D721Med (cell line): ENCODE data around the gene SLC44A2.
"Not testable (repeated sequence)": the region's sequence is repeated elsewhere in the genome, so short reads cannot be mapped to it uniquely, and the experiment has no call there.

Experiments
- DNase-seq: peaks from one replicate; pipeline ENCODE4 v3.0.0; 2011; ENCODE audit warnings: low spot score; ENCODE audit not compliant: insufficient read length
- FAIRE-seq: peaks from 2 replicates; lab custom pipeline; 2011; peaks lifted over from hg19 to GRCh38; lab: Jason Lieb, UNC
- TF ChIP-seq, protein P1 (sequence below): IDR thresholded peaks from 2 replicates; pipeline ENCODE4 v1.5.1; 2012; ENCODE audit warnings: mild to moderate bottlenecking, control low read depth; ENCODE audit not compliant: insufficient read depth; ENCODE audit errors: missing control alignments

Gene SLC44A2

DNA sequence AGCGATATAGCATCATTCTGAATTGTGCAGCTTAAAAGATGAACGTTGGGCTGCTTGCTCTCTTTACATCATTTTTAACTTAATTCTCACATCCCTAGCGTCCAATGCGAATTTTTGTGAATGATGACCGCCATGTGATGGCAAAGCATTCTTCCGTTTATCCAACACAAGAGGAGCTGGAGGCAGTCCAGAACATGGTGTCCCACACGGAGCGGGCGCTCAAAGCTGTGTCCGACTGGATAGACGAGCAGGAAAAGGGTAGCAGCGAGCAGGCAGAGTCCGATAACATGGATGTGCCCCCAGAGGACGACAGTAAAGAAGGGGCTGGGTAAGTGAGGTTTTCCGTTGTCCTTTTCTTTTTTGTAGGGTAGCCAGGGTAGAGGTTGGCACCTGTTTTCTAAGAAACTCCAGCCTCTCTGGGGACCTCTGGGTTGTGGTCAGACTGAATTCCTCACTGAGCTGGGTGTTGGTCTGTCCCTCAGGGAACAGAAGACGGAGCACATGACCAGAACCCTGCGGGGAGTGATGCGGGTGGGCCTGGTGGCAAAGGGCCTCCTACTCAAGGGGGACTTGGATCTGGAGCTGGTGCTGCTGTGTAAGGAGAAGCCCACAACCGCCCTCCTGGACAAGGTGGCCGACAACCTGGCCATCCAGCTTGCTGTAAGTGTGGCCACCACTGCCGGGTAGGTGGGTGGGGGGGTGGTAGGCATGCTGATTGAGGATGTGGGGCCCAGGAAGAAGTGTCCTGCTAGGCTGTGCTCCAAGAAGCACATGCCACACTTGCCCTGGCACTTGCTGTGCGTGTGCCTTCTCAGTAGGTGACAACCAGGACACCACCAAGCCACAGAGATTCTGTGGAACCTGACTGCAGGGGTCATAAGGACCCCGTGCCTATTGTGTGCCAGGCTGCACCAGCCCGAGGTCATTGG lies 45.8 kb downstream of the SLC44A2 start:
- TF ChIP-seq, protein P1, sequence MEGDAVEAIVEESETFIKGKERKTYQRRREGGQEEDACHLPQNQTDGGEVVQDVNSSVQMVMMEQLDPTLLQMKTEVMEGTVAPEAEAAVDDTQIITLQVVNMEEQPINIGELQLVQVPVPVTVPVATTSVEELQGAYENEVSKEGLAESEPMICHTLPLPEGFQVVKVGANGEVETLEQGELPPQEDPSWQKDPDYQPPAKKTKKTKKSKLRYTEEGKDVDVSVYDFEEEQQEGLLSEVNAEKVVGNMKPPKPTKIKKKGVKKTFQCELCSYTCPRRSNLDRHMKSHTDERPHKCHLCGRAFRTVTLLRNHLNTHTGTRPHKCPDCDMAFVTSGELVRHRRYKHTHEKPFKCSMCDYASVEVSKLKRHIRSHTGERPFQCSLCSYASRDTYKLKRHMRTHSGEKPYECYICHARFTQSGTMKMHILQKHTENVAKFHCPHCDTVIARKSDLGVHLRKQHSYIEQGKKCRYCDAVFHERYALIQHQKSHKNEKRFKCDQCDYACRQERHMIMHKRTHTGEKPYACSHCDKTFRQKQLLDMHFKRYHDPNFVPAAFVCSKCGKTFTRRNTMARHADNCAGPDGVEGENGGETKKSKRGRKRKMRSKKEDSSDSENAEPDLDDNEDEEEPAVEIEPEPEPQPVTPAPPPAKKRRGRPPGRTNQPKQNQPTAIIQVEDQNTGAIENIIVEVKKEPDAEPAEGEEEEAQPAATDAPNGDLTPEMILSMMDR = no peak
- DNase-seq (no peak), FAIRE-seq (no peak)

DNA sequence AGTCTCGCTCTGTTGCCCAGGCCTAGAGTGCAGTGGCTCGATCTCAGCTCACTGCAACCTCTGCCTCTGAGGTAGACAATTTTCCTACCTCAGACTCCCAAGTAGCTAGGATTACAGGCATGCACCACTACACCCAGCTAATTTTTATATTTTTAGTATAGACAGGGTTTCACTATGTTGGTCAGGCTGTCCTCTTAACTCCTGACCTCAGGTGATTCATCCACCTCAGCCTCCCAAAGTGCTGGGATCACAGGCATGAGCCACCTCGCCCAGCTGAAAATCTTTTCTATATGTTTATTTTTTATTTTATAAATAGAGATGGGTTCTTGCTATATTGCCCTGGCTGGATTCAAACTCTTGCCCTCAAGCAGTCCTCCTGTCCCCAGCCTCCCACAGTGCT lies 46.6 kb downstream of the SLC44A2 start:
- FAIRE-seq, DNase-seq: not testable (repeated sequence)

DNA sequence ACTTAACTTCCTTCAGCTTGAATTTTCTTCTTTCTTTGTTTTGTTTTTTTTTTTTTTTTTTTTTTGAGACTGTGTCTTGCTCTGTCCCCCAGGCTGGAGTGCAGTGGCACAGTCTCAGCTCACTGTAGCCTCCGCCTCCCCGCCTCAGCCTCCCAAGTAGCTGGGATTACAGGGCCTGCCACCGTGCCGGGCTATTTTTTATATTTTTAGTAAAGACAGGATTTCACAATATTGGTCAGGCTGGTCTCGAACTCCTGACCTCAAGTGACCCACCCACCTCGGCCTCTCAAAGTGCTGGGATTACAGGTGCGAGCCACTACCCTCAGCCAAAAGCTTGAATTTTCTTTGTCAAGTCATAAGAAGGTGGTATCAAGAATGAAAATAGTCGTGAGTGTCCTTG lies 49.9 kb downstream of the SLC44A2 start:
- not testable (repeated sequence) for FAIRE-seq, DNase-seq

DNA sequence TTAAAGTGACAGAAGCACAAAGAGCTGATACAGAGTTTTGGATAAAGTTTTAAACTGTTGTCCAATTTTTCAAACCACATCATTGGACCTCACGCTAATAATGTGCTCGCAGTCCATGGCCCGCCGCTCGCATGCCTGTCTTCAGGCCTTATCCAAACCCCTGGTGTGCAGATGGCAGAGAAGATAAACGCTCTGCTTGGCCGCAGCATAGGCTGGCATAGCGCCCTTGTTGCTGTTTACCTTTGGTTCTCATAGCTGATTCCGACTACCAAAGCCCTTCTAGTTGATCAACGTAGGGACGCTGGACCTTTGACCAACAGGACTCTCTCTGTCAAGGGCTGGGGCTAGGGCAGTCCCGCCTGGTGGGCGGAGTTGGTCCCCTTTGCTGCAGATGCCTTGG lies 52.4 kb downstream of the SLC44A2 start:
- FAIRE-seq (no peak), DNase-seq (no peak)
- TF ChIP-seq, protein P1 = no peak

DNA sequence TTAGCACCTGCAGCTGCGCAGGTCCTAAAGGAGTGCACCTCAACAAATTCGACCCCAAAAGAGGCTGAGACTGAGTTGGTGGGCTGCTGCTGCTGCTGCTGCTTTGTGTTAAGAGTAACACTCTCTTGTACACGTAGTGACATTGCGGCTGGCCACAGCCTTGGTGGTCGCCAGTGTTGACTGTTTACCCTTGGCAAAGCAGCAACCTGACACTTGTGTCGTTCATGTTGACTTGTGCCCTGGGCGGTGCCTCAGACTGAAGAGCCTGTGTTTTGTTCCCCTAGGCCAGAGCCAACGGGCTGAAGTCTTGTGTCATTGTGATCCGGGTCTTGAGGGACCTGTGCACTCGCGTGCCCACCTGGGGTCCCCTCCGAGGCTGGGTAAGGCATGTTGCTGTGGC lies 53.5 kb downstream of the SLC44A2 start:
- TF ChIP-seq, protein P1 = no peak
- no peak for FAIRE-seq
- DNase-seq = no peak

DNA sequence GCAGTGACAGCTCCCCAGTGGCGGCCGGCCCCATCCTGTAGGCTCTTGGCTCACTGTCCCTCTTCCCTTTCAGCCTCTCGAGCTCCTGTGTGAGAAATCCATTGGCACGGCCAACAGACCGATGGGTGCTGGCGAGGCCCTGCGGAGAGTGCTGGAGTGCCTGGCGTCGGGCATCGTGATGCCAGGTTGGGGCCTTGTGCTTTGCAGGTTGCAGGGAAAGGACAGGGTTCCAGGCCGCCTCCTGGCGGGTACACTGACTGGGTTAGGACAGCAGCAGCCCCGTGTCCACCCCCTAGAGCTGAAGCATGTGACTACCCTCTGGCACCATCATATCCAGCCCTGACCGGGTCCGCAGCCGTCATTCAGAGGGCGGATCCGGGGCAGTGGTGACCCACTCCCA lies 54.4 kb downstream of the SLC44A2 start:
- FAIRE-seq (no peak), DNase-seq (no peak)
- TF ChIP-seq, protein P1 = no peak

DNA sequence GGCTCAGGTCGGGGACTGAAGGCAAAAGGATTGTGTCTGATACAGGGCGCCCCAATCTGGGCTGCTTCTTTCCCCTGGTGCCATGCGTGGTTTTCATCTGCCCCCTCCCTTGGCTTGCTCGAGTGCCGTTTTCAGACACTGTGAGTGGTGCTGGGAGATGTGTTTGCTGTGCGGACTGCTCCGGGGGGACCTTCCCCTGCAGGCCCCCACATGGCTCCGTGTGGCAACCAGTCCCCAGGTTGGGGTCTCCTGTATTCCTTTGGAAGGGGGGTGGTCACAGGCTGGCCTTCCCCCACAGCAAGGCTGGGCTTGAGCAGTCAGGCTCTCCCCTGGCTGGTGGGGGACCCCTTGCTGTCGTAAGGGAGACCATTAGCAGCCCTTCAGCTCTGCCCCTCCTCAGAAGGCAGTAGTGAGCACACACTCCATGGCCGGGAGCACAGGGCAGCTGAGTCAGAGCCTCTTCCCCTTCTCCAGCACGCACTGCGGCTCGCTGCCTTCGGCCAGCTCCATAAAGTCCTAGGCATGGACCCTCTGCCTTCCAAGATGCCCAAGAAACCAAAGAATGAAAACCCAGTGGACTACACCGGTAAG lies 55.3 kb downstream of the SLC44A2 start:
- DNase-seq = no peak
- TF ChIP-seq, protein P1 = no peak
- no peak for FAIRE-seq

DNA sequence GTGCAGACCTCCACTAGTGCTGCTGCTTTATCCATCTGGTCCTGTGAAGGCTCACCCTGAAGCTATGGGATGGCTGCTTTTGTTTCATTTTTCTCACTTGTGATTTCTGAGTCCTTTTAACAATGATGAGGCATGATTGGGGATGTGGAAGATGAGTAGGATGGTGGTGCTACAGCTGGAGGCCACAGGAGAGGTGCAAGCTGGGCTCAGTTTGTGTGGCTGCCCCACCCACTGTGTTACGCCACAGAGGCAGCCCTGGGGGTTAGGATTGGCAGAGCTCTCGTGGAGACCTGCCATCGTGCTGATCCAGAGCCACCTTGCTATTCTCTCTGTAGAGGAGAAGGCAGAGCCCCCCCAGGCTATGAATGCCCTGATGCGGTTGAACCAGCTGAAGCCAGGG lies 56.3 kb downstream of the SLC44A2 start:
- DNase-seq (no peak), FAIRE-seq (no peak)
- TF ChIP-seq, protein P1 = no peak
